ENCODE measurements around the gene GREB1L.

GREB1L gene

DNA sequence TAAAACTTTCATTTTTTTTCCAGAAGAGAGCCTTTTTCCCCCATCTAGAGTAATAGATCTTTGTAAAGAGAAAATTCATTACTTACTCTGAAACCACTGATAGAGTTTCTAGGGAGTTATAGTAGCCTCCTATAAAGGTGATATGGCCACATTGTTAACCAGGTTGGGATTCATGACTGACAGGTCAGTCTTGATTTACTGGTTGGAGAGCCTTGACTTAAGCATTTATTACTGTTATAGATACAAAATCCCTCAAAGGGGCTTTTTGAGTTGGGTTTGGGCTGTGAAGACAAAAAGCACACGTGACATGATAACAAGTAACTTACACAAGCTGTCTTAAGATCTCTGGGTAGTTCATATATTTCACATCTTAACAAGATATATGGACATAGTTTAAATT is 141.0 kb downstream of the GREB1L start:
- DNase-seq, result no peak

DNA sequence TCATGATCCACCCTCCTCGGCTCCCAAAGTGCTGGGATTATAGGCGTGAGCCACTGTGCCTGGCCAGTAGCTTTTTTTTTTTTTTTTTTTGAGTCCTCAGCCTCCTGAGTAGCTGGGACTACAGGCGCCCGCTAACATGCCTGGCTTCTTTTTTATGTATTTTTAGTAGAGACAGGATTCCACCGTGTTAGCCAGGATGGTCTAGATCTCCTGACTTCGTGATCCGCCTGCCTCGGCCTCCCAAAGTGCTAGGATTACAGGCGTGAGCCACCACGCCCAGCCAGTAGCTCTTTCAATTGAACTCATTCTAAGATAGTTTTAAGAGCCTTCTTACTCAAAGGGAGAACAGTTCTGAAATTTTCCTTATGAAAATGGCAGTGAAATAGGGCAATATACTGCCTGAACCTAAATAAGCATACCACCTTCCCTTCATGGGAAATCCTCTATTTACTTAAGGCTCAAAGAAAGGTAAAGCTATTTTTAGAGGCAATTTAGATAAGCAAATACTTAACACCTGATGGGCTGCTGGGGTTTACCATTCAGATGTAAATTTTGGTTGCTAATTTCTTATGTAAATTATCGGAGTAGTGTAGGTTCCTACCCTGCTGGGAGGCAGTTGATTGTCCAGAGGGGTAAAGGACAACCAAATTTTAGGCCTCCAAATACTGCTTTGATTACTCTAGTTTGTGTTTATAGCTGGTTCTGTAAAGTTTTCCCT is 144.7 kb downstream of the GREB1L start:
- DNase-seq, result no peak

DNA sequence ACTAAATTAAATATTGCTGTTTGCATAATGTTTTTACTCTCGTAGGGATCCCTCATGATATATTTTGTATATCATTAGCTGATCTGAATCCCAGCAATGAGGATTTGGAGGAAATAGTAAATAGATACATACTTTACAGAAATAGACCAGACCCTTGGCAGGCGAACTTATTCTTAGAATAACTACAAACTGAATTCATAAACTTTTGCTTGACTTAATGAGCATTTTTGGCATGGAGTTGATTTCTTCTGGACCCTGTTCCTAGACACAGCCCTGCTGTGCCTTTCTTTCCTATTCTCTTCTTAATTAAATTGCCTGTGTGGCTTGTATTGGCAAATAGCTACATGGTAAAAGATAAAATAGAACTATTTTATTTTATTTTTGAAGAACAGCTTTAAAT is 145.9 kb downstream of the GREB1L start:
- no peak for DNase-seq

DNA sequence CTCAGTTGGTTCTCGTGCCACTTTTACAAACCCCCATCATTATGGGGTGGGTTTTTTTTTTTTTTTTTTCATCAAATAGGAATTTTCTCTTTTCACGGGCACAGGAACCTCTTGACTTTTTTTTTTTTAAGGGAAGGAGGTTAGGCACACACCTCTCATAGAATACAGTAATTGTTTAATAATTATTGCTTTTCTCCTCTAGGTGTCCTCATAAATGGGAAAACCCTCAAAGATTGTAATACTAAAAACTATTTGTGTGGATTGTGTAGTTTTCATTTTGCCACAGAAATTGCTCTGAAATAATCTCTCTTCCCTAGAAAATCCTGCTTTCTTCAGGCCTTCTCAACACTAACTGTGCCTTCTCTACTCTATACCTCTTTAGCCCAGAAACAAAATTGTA is 147.3 kb downstream of the GREB1L start:
- no peak for DNase-seq

DNA sequence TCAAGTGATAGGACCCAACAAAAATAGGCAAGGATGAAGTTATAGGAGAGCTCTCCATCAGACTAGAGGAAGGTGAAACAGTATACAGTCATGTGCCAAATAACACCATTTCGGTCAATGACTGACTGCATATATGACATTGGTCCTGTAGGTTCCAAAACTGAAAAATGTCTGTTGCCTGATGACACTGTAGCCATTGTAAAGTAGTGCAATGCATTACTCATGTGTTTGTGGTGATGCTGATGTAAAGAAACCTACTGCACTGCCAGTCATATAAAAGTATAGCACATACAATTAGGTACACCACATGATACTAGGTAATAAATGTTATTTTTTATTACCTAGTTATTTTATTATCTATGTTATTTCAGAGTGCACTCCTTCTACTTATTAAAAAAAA is 147.9 kb downstream of the GREB1L start:
- no peak for DNase-seq

DNA sequence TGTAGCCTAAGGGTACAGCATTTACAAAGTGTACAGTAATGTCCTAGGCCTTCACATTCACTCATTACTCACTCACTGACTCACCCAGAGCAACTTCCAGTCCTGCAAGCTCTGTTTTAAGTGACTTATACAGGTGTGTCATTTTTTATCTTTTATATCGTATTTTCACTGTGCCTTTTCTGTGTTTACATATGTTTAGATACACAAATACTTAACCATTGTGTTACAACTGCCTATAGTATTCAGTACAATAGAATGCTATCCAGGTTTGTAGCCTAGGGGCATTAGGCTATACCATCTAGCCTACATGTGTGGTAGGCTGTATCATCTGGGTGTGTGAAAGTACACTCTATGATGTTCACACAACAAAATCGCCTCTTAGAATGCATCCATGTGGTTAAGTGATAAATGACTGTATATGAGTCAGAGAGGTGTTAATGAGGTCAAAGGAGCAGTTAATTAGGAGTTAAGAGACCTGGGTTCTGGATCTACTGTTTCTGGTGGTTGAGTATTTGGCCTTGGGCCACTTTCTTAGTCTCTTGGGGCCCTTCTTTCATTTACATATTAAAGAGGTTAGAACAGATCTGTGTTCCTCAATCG is 149.1 kb downstream of the GREB1L start:
- no peak for DNase-seq

DNA sequence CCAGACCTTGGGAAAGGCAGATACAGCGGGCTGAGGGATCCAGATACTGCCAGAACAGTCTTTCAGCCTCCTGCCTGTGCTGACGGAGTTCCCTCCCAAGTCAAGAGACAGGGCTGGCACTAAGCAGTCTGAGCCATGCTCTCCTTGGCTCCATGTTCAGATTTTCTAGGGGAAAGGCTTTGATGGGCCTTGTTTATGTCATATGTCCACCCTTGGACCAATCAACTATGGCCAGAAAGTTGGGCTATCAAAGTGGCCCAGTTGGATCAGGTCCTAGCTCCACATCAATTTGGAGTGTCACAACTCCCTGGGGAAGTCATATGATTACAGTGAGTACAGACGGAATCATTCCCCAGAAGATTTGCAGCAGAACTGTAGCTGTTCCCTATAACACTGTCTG is 152.0 kb downstream of the GREB1L start:
- no peak for DNase-seq

DNA sequence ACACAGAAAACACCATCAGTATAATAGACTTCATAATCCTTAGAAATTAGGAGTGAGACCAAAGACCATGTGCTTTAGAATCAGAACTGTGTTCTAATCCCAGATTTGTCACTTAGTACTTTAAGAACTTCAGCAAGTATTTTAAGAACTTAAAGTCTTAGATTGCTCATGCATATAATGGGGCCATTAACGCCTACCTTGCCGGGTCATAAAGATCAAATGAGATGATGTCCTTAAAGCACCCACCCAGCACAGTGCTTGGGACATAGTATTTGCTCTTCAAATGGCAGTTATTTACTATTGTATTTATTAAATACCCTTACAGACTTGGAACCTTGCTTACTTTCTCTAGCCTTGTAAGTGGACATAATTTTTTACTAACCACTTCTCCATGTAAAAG is 156.1 kb downstream of the GREB1L start:
- DNase-seq, result no peak

DNA sequence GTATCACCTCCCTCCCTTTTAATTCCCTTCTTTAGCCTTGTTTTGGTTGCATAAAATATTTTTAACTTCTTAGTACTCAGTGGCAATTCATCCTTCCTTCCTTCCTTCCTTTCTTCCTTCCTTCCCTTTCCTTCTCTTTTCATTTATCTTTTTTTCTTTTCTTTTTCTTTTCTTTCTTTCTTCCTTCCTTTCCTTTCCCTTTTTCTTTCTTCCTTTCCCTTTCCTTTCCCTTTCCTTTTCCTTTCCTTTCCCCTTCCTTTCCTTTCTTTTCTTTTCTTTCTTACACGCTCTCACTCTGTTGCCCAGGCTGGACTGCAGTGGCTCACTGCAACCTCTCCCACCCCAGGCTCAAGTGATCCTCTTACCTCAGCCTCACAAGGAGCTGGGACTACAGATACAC is 160.2 kb downstream of the GREB1L start:
- DNase-seq, result no peak

DNA sequence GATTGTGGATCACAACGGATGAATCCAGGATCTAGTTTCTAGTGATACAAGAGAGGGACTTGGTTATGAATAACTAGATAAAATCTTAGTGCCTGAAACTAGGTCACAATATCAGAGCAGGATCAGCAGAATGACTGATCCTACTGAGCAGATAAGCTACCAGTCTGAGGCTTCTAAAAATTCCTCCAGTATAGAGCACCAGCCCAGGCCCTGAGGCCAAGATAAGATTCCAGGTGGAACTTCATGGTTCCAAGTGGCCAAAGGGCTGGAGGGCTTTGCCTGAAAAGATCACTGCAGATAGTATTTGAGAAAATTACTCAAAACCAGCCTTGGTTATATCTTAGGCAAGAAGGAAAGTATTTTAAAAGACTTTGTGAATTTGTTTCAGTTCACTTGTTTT is 162.4 kb downstream of the GREB1L start:
- no peak for DNase-seq

DNA sequence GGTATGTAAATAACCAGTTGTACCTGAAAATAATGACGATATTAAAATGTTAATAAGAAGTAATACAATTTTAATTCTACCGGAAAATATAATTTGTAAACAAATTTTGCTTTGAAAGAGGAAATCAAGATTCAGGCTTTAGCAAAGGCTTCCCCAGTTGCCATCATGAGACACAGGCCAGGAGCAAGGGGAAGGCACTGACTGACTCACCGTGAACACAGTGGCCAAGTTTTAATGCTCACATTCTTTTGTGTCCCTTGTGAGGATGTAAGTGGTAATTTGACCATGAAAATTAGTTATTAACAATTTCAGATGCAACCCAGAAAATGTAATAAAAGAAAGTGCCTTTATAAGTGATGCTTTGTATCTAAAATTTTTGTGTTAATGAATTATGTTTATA is 164.1 kb downstream of the GREB1L start:
- no peak for DNase-seq

DNA sequence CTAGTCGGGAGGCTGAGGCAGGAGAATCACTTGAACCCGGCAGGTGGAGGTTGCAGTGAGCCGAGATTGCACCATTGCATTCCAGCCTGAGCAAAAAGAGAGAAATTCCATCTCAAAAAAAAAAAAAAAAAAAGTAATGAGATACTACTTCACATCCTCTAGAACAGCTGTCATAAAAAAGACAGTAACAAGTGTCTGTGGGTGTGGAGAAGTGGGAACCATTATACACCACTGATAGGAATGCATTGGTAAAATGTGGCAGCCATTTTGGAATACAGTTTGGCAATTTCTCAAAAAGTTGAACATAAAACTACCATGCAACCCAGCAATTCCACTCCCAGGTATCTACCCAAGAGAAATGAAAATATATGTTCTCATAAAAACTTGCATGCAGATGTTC is 166.6 kb downstream of the GREB1L start:
- DNase-seq, result no peak

DNA sequence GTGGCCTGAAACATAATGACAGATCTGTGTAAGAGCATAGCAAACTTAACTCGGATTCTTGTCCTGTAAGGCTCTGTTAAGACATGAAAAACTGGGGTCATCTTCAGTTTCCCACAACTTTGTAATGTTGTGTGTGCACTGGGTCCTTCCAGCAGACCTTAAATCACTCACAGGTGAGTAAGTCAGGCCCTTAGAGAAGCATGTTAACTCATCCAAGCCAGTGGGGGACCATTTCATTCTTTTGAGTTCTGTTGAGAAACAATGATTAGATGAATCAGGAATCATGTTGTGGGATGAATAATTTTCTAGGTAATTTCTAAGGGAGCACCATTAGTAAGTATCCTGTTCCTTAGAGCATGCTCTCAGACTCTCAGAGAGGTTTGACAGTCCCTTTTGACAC is 191.4 kb downstream of the GREB1L start:
- DNase-seq, result no peak

DNA sequence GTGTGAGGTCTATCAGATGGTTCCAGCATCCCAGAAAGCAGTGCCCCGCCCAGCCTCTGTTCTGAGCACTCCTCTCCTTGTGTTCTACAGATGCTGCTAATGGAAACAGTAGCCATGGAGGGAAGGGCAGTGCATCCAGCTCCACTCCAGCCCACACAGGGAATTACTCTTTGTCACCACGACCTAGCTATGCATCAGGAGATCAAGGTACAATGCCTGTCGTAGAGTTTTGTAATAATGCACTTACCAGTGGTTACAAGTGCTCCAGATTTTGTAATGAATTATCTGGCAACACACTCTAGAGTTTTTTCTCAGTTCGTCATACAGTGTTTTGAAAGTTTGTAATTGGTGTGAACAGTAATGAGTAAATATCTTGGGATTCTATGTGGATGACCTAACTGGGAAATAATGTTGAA is 197.4 kb downstream of the GREB1L start:
- no peak for DNase-seq

DNA sequence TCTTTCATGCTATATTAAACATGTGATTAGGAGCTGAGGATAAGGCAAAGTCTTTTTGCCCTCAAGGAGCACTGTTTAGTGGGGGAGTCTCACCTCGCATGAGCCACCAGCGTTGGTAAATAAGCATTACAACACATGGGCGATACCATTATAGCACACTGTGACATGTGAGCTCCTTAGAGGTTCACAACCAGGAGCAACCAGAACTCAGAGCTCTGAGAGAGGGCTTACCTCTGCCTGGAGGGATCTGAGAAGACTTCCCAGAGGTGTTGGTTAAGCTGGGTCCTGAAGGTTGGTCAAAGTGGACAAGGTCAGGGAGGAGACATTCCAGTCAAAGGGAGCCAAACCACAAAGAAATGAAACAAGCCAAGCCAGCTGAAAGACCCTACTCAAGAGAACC is 199.6 kb downstream of the GREB1L start:
- DNase-seq, result no peak

DNA sequence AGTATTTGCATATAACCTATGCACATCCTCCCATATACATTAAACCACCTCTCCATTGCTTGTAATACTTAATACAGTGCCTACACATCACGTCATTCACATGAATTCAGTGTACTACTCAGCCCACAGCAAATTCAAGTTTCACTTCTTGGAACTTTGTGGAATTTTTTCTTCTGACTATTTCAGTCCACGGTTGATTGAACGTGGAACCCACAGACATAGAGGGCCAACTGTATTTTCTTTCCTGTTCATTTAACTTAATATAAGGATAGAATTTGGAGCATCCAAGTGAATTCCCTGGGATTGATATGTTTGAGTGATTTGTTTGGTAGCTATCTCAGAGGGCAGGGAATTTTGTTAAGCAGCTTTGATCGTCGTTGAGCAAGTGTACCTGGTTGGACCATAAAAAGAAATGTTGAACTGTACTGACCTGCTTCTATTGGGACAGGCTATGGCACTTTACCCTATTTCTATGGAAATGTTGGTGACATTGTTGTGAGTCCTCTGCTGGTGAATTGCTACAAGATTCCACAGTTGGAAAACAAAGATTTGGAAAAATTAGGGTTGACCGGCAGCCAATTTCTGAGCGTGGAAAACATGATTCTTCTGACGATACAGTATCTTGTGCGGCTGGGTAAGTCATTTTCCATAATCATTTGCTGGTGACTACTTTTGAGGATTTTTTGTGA is 201.9 kb downstream of the GREB1L start:
- DNase-seq, result no peak

DNA sequence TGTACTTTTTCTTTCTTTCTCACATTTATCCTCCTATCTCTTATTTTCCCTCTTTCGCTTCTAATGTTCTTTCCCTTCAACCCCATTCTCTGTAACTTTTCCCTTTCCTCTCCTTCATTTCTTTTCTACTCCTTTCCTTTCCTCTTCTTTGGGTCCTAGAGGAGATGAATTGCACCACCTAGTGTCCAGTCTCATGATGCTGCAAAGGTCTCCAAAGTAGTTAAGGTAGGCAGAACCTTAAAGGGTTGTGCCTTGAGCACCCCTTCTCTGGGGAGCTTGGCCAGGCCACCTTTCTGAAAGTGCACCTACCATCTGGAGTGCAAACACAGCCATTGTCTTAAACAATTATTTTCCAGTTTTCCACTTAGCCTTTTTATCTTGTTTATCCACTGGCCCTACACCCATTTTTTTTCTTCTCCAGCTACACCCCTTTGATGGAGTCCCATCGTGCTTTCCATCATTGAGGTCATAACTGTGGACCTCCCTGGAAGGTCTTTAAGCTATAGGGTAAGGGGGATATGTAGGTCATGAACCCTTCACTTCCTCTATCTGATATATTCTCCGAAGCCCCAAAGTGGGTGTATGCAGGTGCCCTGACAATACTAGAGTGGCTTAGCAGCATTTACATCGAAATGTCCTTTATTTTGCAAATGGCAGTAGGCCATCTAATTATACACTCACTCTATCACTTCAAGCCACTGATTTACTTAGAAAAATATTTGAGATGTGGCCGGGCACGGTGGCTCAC is 202.6 kb downstream of the GREB1L start:
- peak; percentile 32 for DNase-seq

DNA sequence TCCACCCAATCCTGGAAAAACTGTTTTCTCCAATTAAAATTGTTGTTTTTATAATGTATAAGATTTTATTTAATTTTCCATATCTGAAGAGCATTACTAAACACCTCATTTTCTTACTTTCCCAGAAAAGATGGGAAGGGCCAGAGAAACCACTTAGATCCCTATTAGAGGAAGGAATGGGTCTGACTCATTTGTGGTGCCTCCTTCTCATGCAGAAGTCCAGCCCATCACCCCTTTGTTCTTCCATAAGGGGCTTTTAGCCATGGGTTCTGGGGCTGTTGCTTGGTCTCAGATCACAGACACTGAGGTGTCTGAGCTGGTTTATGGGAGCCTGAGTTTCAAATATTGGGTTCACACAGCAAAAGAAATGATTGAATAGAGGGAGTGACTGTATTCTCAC is 206.3 kb downstream of the GREB1L start:
- DNase-seq, result no peak

DNA sequence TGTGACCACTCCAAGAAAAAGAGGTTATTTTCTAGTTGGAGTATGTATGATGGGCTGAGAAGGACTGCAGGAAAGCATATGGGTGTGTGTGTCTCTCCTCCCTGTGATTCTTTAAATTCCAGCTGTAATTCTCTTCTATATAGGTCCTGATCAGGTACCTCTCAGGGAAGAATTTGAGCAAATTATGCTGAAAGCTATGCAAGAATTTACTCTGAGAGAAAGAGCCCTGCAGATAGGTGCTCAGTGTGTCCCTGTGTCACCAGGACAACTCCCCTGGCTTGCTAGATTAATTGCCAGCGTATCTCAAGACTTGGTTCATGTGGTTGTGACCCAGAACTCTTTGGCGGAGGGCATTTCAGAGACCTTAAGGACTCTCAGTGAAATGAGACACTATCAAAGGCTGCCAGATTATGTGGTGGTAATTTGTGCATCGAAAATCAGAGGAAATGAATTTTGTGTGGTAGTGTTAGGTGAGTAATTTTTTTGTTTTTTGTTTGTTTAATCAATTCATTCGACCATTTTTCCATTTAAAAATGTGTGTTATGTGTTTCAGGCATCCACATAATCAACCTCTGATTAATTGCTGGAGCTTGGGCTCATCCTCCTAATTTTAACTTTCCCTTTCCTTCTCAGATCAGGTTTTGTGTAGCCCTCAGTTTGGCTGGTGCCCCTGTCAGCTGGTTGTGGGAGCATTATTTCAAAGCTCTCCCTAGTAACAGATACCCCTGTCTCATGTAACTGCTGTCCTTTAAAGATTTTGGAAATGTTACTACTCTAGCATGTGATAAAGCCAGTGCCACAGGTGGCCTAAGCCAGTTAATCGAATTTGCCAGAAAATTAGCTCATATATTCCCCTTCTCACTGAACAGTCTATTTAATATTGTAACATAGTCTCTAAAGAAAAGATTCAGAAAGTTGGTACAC is 207.6 kb downstream of the GREB1L start:
- no peak for DNase-seq

DNA sequence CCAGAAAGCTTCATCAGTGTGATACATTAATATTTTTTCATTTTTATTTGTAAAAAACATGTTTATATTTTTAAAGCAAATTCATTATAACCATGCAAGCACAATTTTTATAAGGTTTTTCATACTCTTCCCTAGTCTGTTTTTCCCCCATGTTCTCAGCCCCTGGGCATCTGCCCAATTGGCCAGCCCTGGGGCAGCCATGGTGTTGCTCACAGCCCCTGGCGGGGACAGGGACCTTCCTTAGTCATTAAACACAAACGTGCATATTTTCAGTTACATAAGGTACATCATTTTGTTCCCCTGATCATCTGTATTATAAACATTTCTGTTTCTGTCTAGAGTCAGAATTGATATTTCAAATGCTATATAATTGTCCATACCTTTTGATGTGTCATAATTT is 208.5 kb downstream of the GREB1L start:
- no peak for DNase-seq

DNA sequence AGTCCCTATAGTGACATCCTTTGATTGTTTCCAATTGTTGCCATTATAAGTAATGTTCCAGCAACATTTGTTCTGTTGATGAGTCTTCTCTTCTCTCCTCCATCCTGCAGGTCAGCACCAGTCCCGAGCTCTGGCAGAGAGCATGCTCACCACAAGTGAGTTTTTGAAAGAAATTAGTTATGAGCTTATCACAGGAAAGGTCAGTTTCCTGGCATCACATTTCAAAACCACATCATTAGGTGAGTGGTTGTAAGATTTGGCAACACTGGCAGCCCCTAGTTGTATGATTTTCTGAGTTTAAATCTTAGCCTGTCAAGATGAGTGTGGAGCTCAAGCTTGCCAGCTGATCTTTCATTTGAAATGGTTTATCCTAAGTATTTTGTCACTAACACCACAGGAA is 208.9 kb downstream of the GREB1L start:
- no peak for DNase-seq

DNA sequence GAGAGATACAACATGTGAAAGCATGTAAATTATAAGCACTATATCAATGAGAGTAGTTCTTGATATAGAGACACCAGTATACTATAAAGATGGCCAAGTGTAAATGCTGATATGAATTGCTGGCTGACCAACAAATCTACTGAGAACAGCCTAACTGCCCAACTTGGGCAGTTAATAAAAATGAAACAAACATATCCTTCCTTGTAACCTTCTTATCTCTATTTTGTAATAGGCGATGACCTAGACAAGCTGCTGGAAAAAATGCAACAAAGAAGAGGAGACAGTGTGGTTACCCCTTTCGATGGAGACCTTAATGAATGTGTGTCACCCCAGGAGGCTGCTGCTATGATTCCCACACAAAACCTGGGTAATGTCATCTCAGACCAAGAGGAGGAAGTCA is 209.8 kb downstream of the GREB1L start:
- DNase-seq, result no peak

All from NCI-H2227 treated with DMSO at 0.1 percent for 48 hours (cell line).